A673 (cell line): ENCODE data around the gene DNTT. TPM values are rescaled to one million over a fixed set of nuclear protein-coding genes. Genes with fewer than 3 reads are reported as not detected.
A peak's percentile ranks its signal among the peaks of the same experiment; 100 is the strongest.

ENCODE experiments used
- BruUV-seq: library from RNA; stranded (reverse); fragments of 400-500 nt; replicated peaks from 2 replicates; lab custom pipeline; 2021; lab: Mats Ljungman, UMichigan
- CTCF ChIA-PET: fragments of 300-600 bp; sonication (Branson Sonifier 250); formaldehyde crosslinking; loops from one replicate; lab custom pipeline; 2022; ENCODE audit warnings: antibody characterized with exemption; lab: Charles Lee
- POLR2A ChIA-PET: fragments of 300-600 bp; sonication (Branson Sonifier 250); formaldehyde crosslinking; loops from one replicate; lab custom pipeline; 2022; ENCODE audit warnings: antibody characterized with exemption; ENCODE audit not compliant: low non-redundant PET; lab: Charles Lee
- DNase-seq: peaks from one replicate; pipeline ENCODE4 v3.0.0-alpha.2; 2015; ENCODE audit warnings: low spot score
- H3K27ac ChIP-seq: fragments of 200-600 bp; sonication (generic); 2 replicates; pipeline ENCODE4 v1.5.1; 2016; ENCODE audit warnings: mixed run types, low read depth, mild to moderate bottlenecking, mixed read lengths, antibody characterized with exemption, low read length; ENCODE audit not compliant: poor library complexity, severe bottlenecking
- H3K27me3 ChIP-seq: fragments of 200-600 bp; sonication (generic); replicated peaks from 2 replicates; pipeline ENCODE4 v1.6.1; 2017; ENCODE audit warnings: mixed run types, low read depth, mild to moderate bottlenecking, mixed read lengths, antibody characterized with exemption, low read length; ENCODE audit not compliant: insufficient read depth, poor library complexity
- H3K36me3 ChIP-seq: fragments of 200-600 bp; sonication (generic); 2 replicates; pipeline ENCODE4 v1.6.1; 2016; ENCODE audit warnings: mixed run types, mild to moderate bottlenecking, mixed read lengths, antibody characterized with exemption, low read length; ENCODE audit not compliant: insufficient read depth, poor library complexity, severe bottlenecking
- H3K4me1 ChIP-seq: fragments of 200-600 bp; sonication (generic); 2 replicates; pipeline ENCODE4 v1.6.1; 2017; ENCODE audit warnings: mixed run types, mild to moderate bottlenecking, mixed read lengths, antibody characterized with exemption, low read length; ENCODE audit not compliant: insufficient read depth, poor library complexity, severe bottlenecking
- H3K4me3 ChIP-seq: fragments of 200-600 bp; sonication (generic); 2 replicates; pipeline ENCODE4 v1.5.1; 2016; ENCODE audit warnings: low read depth, mixed run types, mild to moderate bottlenecking, mixed read lengths, low read length; ENCODE audit not compliant: poor library complexity, severe bottlenecking
- H3K9me3 ChIP-seq: fragments of 200-600 bp; sonication (generic); 2 replicates; pipeline ENCODE4 v1.6.1; 2016; ENCODE audit warnings: mixed run types, low read depth, mild to moderate bottlenecking, mixed read lengths, antibody characterized with exemption, low read length; ENCODE audit not compliant: poor library complexity, severe bottlenecking
- CTCF ChIP-seq: fragments of 300-800, 200-600 bp; sonication (generic); conservative IDR thresholded peaks from 2 replicates; pipeline ENCODE4 v1.5.1; 2017; ENCODE audit warnings: low read depth, mild to moderate bottlenecking, antibody characterized with exemption, low read length, moderate library complexity, mixed read lengths
- EZH2 ChIP-seq: fragments of 200-600 bp; sonication (generic); IDR thresholded peaks from 2 replicates; pipeline ENCODE4 v1.6.1; 2017; ENCODE audit warnings: borderline replicate concordance, low read depth, mild to moderate bottlenecking, mixed read lengths, antibody characterized with exemption, low read length; ENCODE audit not compliant: poor library complexity, severe bottlenecking
- intact Hi-C: fragments of 100-400 bp; cut with micrococcal nuclease; formaldehyde crosslinking; loops from one replicate; pipeline ENCODE4 v1.10.0; 2022; ENCODE audit not compliant: unreplicated experiment
- total RNA-seq: library from RNA; stranded (reverse); gene quantifications from 2 replicates; pipeline ENCODE4 v1.2.3, GENCODE V29; 2021

DNTT gene
- total RNA-seq, 1 experiment from 2014 or later, result not detected

- no TSS peak for BruUV-seq
- no peak overlapping the region for H3K27ac ChIP-seq
- ChIA-PET POLR2A (no interaction called here), CTCF (interaction anchor here (0.5 to 1.0 kb wide), 6 partner anchors 13 to 424 kb away, joined by 3 to 6 read pairs (median 4); no protein-coding TSS in a partner anchor)
- DNase-seq, result peak; percentile 57
- H3K27me3 ChIP-seq, result peaks cover 15% of the 10 kb centered on the region
- no peaks in the 10 kb centered on the region for H3K4me1 ChIP-seq
- TF ChIP-seq CTCF (peak; percentile 83), EZH2 (no peak)
- H3K36me3 ChIP-seq, result no peaks in the 10 kb centered on the region
- intact Hi-C loops, result no loop called here
- H3K4me3 ChIP-seq, result no peak overlapping the region
- H3K9me3 ChIP-seq, result no peaks in the 10 kb centered on the region
Measured at GRCh38 chr10:96334616-96335526, 30.6 kb downstream of the DNTT start.

- intact Hi-C loops, result no loop called here
- H3K4me3 ChIP-seq, result no peak overlapping the region
- no peaks in the 10 kb centered on the region for H3K4me1 ChIP-seq
- TF ChIP-seq EZH2, result no peak
- no peak for TF ChIP-seq CTCF
- no peak overlapping the region for H3K27ac ChIP-seq
- H3K27me3 ChIP-seq, result peaks cover 11% of the 10 kb centered on the region
- CTCF ChIA-PET, result no interaction called here
- POLR2A ChIA-PET, result no interaction called here
- no peak for DNase-seq
- BruUV-seq, result no TSS peak
- H3K36me3 ChIP-seq, result no peaks in the 10 kb centered on the region
- no peaks in the 10 kb centered on the region for H3K9me3 ChIP-seq
Measured at GRCh38 chr10:96337106-96337505, 32.9 kb downstream of the DNTT start.

- POLR2A ChIA-PET, result no interaction called here
- CTCF ChIA-PET, result no interaction called here
- intact Hi-C loops, result no loop called here
- no peak for TF ChIP-seq CTCF
- no peak for TF ChIP-seq EZH2
- Histone ChIP-seq H3K36me3 (no peaks in the 10 kb centered on the region), H3K4me3 (no peak overlapping the region), H3K27me3 (peaks cover 10% of the 10 kb centered on the region), H3K27ac (no peak overlapping the region), H3K9me3 (no peaks in the 10 kb centered on the region), H3K4me1 (no peaks in the 10 kb centered on the region)
- no TSS peak for BruUV-seq
- DNase-seq, result no peak
Measured at GRCh38 chr10:96338279-96338925, 34.2 kb downstream of the DNTT start.
